Right ventricle myocardium inferior (tissue), 1 donor: Measurements from ENCODE around the gene CAP1. TPM values are rescaled to one million over a fixed set of nuclear protein-coding genes. Genes with fewer than 3 reads are reported as not detected.
"Not testable (repeated sequence)": the region's sequence is repeated elsewhere in the genome, so short reads cannot be mapped to it uniquely, and the experiment has no call there.

Experiments used
- ATAC-seq: fragments of 200-7000 bp; cut with Tn5 transposase; one replicate; pipeline ENCODE4 v1.9.1; 2020; ENCODE audit warnings: mild to moderate bottlenecking, moderate library complexity
- DNase-seq: peaks from one replicate; pipeline ENCODE4 v3.0.0; 2021; ENCODE audit errors: missing footprints
- intact Hi-C: fragments of 100-400 bp; cut with DNase I; formaldehyde crosslinking; loops from one replicate; pipeline ENCODE4 v1.11.0; 2022
- total RNA-seq: library from RNA; stranded (reverse); fragmentation: NEBNext Ultra II Directional; extraction: Animal tissue kit (Norgen Biotek cat#: 25700); gene quantifications from one replicate; pipeline ENCODE4 v1.2.1, GENCODE V29; 2021
- donor health status: DM: no; HTN: yes; CAD: no; lungs with severe emphysema.

Gene CAP1
- total RNA-seq, 1 donor from 2014 or later = 88.8 TPM

- intact Hi-C loops = no loop called here
Measured at GRCh38 chr1:40027647-40028046, 12.9 kb upstream of the CAP1 start.

GRCh38 chr1:40029608-40030007, 10.9 kb upstream of the CAP1 start:
- intact Hi-C loops = loop anchor here (5.0 to 10.0 kb wide), 2 partner anchors 112 to 215 kb away; no protein-coding TSS in a partner anchor
- DNase-seq (no peak), ATAC-seq (no peak)

More at GRCh38 chr1:40027647-40028046, 12.9 kb upstream of the CAP1 start:
- no peak for DNase-seq
- no peak for ATAC-seq

GRCh38 chr1:40030528-40031135, 9.9 kb upstream of the CAP1 start:
- intact Hi-C loops = loop anchor here (5.0 to 10.0 kb wide), 2 partner anchors 113 to 216 kb away; no protein-coding TSS in a partner anchor
- ATAC-seq = no peak
- no peak for DNase-seq

GRCh38 chr1:40032240-40032891, 8.2 kb upstream of the CAP1 start:
- no peak for DNase-seq
- no peak for ATAC-seq
- intact Hi-C loops = loop anchor here (5.0 to 10.0 kb wide), 2 partner anchors 115 to 218 kb away; no protein-coding TSS in a partner anchor

GRCh38 chr1:40034869-40035268, 5.7 kb upstream of the CAP1 start:
- DNase-seq = no peak
- intact Hi-C loops = loop anchor here (5.0 to 10.0 kb wide), 2 partner anchors 118 to 220 kb away; no protein-coding TSS in a partner anchor
- ATAC-seq = no peak

GRCh38 chr1:40036574-40036973, 4.0 kb upstream of the CAP1 start:
- peak; percentile 12 for ATAC-seq
- intact Hi-C loops = loop anchor here (10.0 kb wide), 1 partner anchor 222 kb away; no protein-coding TSS in a partner anchor
- DNase-seq = no peak

- intact Hi-C loops = loop anchor here (10.0 kb wide), 1 partner anchor 222 kb away; no protein-coding TSS in a partner anchor
- not testable (repeated sequence) for DNase-seq, ATAC-seq
Measured at GRCh38 chr1:40037254-40037653, 3.3 kb upstream of the CAP1 start.

- ATAC-seq = no peak
- intact Hi-C loops = loop anchor here (10.0 kb wide), 1 partner anchor 224 kb away; no protein-coding TSS in a partner anchor
- no peak for DNase-seq
Measured at GRCh38 chr1:40038697-40039096, 1.8 kb upstream of the CAP1 start.

- intact Hi-C loops = loop anchor here (10.0 kb wide), 1 partner anchor 224 kb away; no protein-coding TSS in a partner anchor
- DNase-seq (no peak), ATAC-seq (no peak)
Measured at GRCh38 chr1:40039245-40039756, 1.2 kb upstream of the CAP1 start.

- DNase-seq = peak; percentile 96
- ATAC-seq = peak; percentile 81
- intact Hi-C loops = loop anchor here (10.0 kb wide), 2 partner anchors 215 to 225 kb away; partner anchors contain the start of gene ZMPSTE24
Measured at GRCh38 chr1:40039757-40040510, 595 bp upstream of the CAP1 start.

GRCh38 chr1:40041466-40041838, 923 bp downstream of the CAP1 start:
- DNase-seq (no peak), ATAC-seq (no peak)
- intact Hi-C loops = loop anchor here (10.0 kb wide), 1 partner anchor 213 kb away; the partner anchor contains the start of gene ZMPSTE24

- DNase-seq (no peak), ATAC-seq (no peak)
- intact Hi-C loops = loop anchor here (10.0 kb wide), 1 partner anchor 212 kb away; the partner anchor contains the start of gene ZMPSTE24
Measured at GRCh38 chr1:40042341-40042740, 1.8 kb downstream of the CAP1 start.

GRCh38 chr1:40044110-40044509, 3.6 kb downstream of the CAP1 start:
- intact Hi-C loops = loop anchor here (10.0 kb wide), 1 partner anchor 211 kb away; the partner anchor contains the start of gene ZMPSTE24
- no peak for DNase-seq
- no peak for ATAC-seq

GRCh38 chr1:40045182-40045581, 4.7 kb downstream of the CAP1 start:
- DNase-seq = no peak
- intact Hi-C loops = loop anchor here (10.0 kb wide), 1 partner anchor 210 kb away; the partner anchor contains the start of gene ZMPSTE24
- no peak for ATAC-seq

- DNase-seq (no peak), ATAC-seq (no peak)
- intact Hi-C loops = loop anchor here (10.0 kb wide), 1 partner anchor 209 kb away; the partner anchor contains the start of gene ZMPSTE24
Measured at GRCh38 chr1:40045766-40046165, 5.2 kb downstream of the CAP1 start.

GRCh38 chr1:40047276-40047675, 6.7 kb downstream of the CAP1 start:
- DNase-seq (no peak), ATAC-seq (no peak)
- intact Hi-C loops = loop anchor here (10.0 kb wide), 1 partner anchor 208 kb away; the partner anchor contains the start of gene ZMPSTE24

GRCh38 chr1:40047769-40048168, 7.2 kb downstream of the CAP1 start:
- DNase-seq = no peak
- intact Hi-C loops = loop anchor here (10.0 kb wide), 1 partner anchor 207 kb away; the partner anchor contains the start of gene ZMPSTE24
- no peak for ATAC-seq

GRCh38 chr1:40049725-40050124, 9.2 kb downstream of the CAP1 start:
- DNase-seq (no peak), ATAC-seq (peak; percentile 35)
- intact Hi-C loops = loop anchor here (10.0 kb wide), 1 partner anchor 205 kb away; the partner anchor contains the start of gene ZMPSTE24
